ENCODE measurements around the gene MIA. TPM values are rescaled to one million over a fixed set of nuclear protein-coding genes. Genes with fewer than 3 reads are reported as not detected.
A peak's percentile ranks its signal among the peaks of the same experiment; 100 is the strongest.

Gene MIA
- total and polyA plus RNA-seq, 9 of the 15 experiments (the other 6 are each of a cell fraction or from before 2014, with no cell fraction given) = 0.21 TPM; not detected in 8

DNA sequence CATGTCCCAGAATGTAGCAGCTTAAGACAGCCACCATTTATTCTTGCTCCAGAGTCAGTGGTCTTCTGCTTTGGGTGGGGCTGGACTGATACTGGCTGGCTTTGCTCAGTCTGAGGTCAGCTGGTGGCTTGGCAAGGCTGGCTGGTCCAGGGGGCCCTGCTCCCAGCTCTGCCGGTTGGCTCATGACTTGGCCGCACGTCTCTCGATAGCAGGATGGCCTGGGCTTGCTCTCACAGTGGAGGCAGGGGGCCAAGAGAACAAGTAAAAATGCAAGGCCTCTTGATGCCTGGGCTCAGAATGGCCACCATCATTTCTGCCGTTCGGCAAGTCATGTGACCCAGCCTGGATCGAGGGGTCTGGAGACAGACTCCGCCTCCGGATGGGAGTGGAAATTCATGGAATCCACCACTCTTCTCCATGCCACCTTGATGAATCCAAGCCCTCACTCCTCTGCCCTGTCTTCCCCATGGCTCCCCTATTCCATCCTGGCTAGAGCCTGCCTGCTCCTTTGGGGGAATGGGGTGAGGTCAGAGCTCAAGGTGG lies 38.1 kb upstream of the MIA start:
- 0 out of 2 replicates have a peak, but pooled peaks cover 3% of the 10 kb centered on the region for H4K20me1 ChIP-seq (replicated peaks; ENCODE audit: control insufficient read depth, insufficient read depth, low read length)
- H3K27ac ChIP-seq (ENCODE audit: extremely low read depth, low read depth, low read length) = no peak overlapping the region
- ChIA-PET POLR2A (interaction anchor here (2.0 kb wide), 1 partner anchor 13 kb away, joined by 11 read pairs; the partner anchor contains the start of genes ACTMAP and SNRPA), CTCF (ENCODE audit: low intra/inter-chr PET ratio) (interaction anchor here (0.6 kb wide), 1 partner anchor 20 kb away, joined by 3 read pairs; the partner anchor contains the start of gene ITPKC)
- no peak overlapping the region for H3K4me3 ChIP-seq
- no TSS peak for BruUV-seq (replicated peaks)
- ATAC-seq = no peak
- TF ChIP-seq, protein P1, sequence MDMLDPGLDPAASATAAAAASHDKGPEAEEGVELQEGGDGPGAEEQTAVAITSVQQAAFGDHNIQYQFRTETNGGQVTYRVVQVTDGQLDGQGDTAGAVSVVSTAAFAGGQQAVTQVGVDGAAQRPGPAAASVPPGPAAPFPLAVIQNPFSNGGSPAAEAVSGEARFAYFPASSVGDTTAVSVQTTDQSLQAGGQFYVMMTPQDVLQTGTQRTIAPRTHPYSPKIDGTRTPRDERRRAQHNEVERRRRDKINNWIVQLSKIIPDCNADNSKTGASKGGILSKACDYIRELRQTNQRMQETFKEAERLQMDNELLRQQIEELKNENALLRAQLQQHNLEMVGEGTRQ (CRISPR knock-in tag; IDR thresholded peaks at IDR 0.05) = peak; percentile 2; the same call in 1 of the 2 replicates
- TF ChIP-seq, protein P2, sequence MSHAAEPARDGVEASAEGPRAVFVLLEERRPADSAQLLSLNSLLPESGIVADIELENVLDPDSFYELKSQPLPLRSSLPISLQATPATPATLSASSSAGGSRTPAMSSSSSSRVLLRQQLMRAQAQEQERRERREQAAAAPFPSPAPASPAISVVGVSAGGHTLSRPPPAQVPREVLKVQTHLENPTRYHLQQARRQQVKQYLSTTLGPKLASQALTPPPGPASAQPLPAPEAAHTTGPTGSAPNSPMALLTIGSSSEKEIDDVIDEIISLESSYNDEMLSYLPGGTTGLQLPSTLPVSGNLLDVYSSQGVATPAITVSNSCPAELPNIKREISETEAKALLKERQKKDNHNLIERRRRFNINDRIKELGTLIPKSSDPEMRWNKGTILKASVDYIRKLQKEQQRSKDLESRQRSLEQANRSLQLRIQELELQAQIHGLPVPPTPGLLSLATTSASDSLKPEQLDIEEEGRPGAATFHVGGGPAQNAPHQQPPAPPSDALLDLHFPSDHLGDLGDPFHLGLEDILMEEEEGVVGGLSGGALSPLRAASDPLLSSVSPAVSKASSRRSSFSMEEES (CRISPR knock-in tag; IDR thresholded peaks at IDR 0.05) = peak; percentile 55
- TF ChIP-seq ESRRB (CRISPR knock-in tag; IDR thresholded peaks at IDR 0.05; ENCODE audit: borderline replicate concordance) = no peak
- no peaks in the 10 kb centered on the region for H3K27me3 ChIP-seq (ENCODE audit: control insufficient read depth in 2 of 2, insufficient read depth in 2 of 2, low read length in 2 of 2)
- peak overlapping the region in 1 of 2 experiments; percentile 27; a peak in 2 of 4 replicates for H3K9ac ChIP-seq (ENCODE audit: insufficient read depth in 1 of 2, low read depth in 2 of 2, low read length in 2 of 2)
- in situ Hi-C loops (cut with MboI) (no loop called here), intact Hi-C loops (cut with micrococcal nuclease) (no loop called here)
- H3K9me3 ChIP-seq (replicated peaks; ENCODE audit: control insufficient read depth, insufficient read depth, low read depth, low read length) = no peaks in the 10 kb centered on the region
- H2AFZ ChIP-seq (ENCODE audit: low read depth, low read length) = no peak overlapping the region
- no peak for DNase-seq (ENCODE audit: extremely low read depth in 1 of 4, low spot score in 3 of 4)
- H3K79me2 ChIP-seq (ENCODE audit: control insufficient read depth, insufficient read depth, low read length) = no peaks in the 10 kb centered on the region
- no peak for FAIRE-seq
- peaks cover 66% of the 10 kb centered on the region for H3K36me3 ChIP-seq (ENCODE audit: control insufficient read depth, insufficient read depth, low read length)
- no peak overlapping the region for H3K4me2 ChIP-seq (ENCODE audit: insufficient read depth, low read length)
- H3K4me1 ChIP-seq (replicated peaks in 1 of 2; ENCODE audit: control insufficient read depth in 2 of 2, insufficient read depth in 2 of 2, low read length in 2 of 2) = peaks cover 0 to 22% of the 10 kb centered on the region in 2 experiments; a peak in 3 of 5 replicates
- 90% methylated on average over 9 of the region's 9 CpGs for WGBS (ENCODE audit: insufficient coverage, low coverage, missing lambda C conversion rate)
- no peaks in the 10 kb centered on the region for H3K9me1 ChIP-seq (ENCODE audit: control insufficient read depth, insufficient read depth, low read length)

Measured in K562 (cell line).